BE2C (cell line): ENCODE results near the gene PHTF2.

Source experiments
- DNase-seq: peaks from one replicate; pipeline ENCODE4 v3.0.0-alpha.2; 2020
- H3K27me3 ChIP-seq: fragments of 250-450 bp; sonication (Bioruptor Pico); 2 replicates; pipeline ENCODE4 v1.5.1; 2020; ENCODE audit warnings: mild to moderate bottlenecking
- H3K36me3 ChIP-seq: fragments of 250-450 bp; sonication (Bioruptor Pico); 2 replicates; pipeline ENCODE4 v1.5.1; 2020; ENCODE audit warnings: mild to moderate bottlenecking
- H3K4me1 ChIP-seq: fragments of 250-450 bp; sonication (Bioruptor Pico); 2 replicates; pipeline ENCODE4 v1.5.1; 2020
- H3K4me3 ChIP-seq: 2 replicates; pipeline ENCODE4 v1.5.1; 2011; ENCODE audit warnings: low read depth, low read length
- H3K9me3 ChIP-seq: fragments of 250-450 bp; sonication (Bioruptor Pico); 2 replicates; pipeline ENCODE4 v1.5.1; 2020
- TF ChIP-seq, protein P1 (sequence below): IDR thresholded peaks from 2 replicates; pipeline ENCODE4 v1.5.1; 2012; ENCODE audit warnings: mild to moderate bottlenecking, low read depth, low read length

The PHTF2 gene

DNA sequence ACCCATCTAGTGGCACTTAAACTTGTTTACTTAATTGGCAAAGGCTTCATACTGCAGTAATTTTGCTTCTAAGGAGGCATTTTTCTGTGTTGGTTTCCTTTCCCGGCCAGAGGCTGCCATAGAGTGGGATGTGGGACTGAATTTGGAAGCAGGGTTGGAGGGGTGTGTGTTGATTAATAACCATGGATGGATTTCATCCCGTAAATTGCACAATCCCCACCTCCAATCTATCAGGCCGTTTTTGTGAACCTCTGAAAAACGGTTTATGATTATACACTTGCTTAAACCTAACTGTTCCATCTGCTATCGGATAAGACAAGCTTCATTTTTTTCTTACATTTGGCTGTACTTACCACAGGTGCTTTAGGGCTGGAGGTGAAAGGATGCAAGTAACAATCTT, 1.6 kb upstream of the PHTF2 start:
- Histone ChIP-seq H3K27me3 (no peaks in the 10 kb centered on the region), H3K9me3 (no peaks in the 10 kb centered on the region), H3K4me3 (peak overlapping the region; percentile 89), H3K4me1 (no peaks in the 10 kb centered on the region; the same call in 1 of the 2 replicates), H3K36me3 (no peaks in the 10 kb centered on the region; the same call in none of the 2 replicates)
- TF ChIP-seq, protein P1, sequence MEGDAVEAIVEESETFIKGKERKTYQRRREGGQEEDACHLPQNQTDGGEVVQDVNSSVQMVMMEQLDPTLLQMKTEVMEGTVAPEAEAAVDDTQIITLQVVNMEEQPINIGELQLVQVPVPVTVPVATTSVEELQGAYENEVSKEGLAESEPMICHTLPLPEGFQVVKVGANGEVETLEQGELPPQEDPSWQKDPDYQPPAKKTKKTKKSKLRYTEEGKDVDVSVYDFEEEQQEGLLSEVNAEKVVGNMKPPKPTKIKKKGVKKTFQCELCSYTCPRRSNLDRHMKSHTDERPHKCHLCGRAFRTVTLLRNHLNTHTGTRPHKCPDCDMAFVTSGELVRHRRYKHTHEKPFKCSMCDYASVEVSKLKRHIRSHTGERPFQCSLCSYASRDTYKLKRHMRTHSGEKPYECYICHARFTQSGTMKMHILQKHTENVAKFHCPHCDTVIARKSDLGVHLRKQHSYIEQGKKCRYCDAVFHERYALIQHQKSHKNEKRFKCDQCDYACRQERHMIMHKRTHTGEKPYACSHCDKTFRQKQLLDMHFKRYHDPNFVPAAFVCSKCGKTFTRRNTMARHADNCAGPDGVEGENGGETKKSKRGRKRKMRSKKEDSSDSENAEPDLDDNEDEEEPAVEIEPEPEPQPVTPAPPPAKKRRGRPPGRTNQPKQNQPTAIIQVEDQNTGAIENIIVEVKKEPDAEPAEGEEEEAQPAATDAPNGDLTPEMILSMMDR: no peak
- DNase-seq: no peak

DNA sequence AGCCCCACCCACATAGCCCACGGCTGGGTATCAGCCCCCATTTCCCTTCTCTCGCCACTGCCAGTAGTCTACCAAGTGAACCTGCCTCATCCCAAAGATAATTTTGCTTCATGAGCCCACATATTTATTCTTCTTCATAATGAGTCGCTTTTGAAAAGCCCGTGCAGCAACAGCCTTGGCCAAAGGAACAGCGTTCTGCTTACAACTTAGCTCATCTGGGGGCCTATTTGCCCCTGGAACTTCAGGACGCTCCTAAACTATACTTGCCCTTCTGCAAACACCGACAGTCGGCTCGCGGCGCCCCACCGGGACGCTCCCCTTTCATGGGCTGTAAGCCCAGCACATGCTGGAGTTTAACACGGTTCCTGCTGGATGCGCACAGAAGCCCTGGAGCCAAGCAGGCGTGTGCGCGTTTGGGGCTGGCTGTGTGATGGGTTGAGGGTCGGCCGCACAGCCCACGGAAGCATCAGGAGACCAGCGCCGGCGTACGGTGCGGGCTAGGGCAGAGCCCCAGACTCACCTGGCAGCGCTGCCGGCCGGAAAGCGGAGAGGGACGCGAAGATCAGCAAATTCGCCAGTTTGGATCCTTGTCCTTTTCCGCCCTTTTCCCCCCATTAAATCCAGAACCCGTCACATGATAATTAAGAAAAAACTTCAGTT, 709 bp upstream of the PHTF2 start:
- TF ChIP-seq, protein P1: no peak
- H3K4me1 ChIP-seq: no peaks in the 10 kb centered on the region; the same call in none of the 2 replicates

DNA sequence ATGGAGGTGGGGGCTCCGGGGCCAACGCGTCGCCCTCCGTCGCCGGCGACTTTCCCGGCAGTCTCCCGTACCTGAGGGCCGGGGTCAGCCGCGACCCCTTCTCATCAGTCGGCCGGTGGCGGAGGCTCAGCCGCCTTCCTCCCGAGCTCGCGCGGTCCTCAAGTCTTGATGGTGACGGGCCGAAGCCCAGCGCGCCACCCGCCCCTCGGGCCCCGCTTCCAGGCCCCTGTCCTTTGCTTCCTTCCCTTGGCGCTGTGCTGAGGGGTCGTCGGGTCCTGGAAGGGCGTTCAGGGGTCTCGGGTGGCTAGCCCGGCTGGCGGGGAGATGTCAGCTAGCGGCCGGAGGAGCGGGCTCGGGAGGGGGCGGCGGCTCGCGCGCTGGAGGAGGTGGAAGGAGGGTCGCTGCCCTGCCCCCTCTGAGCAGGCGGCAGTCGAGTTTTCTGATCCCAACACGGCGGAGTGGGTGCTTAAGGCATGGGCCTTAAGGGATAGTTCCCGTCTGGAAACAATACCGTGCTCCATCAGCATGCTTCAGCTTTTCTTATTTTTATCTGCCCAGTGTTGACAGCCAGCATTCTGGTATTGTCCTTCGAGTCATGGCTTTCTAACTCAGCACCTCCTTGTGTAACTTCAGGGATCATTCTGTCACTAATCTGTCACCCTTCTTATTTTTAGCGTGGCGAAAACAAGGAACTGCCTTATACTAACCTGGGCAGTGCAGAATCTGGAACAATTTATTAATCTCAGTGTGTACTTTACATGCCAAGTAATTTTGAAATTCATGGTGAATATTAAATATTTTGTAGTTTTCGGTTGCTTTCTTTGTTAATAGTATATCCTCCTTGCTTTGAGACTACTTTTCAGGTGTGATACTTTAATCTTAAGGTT, 748 bp downstream of the PHTF2 start:
- DNase-seq: peak; percentile 70
- no peaks in the 10 kb centered on the region for H3K27me3 ChIP-seq
- peak overlapping the region; percentile 89 for H3K4me3 ChIP-seq
- no peaks in the 10 kb centered on the region for H3K36me3 ChIP-seq
- TF ChIP-seq, protein P1: no peak
- no peaks in the 10 kb centered on the region; the same call in none of the 2 replicates for H3K4me1 ChIP-seq
- H3K9me3 ChIP-seq: no peaks in the 10 kb centered on the region

More for the DNA sequence above, 709 bp upstream of the PHTF2 start:
- Histone ChIP-seq H3K36me3 (no peaks in the 10 kb centered on the region; the same call in none of the 2 replicates), H3K9me3 (no peaks in the 10 kb centered on the region), H3K27me3 (no peaks in the 10 kb centered on the region), H3K4me3 (peak overlapping the region; percentile 89)
- peak; percentile 56 for DNase-seq

DNA sequence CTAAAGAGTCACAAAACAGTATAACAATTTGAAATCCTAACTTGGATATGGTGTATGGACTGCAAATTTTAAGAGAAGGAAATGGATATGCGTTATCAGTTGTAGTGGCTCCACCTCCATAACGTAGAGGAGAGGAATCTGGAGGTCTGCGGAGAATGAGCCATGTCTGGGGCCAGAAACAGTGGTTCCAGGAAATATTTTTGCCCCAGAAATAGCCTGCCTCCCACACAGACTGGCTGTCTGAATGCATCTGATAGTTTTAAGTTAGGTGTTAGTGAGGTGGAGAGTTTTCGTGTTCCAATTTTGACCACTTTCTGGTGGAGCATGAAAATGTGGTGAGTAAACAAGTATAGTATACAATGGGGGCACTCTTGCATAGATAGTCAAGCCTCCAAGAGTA, 1.6 kb downstream of the PHTF2 start:
- TF ChIP-seq, protein P1: no peak
- H3K9me3 ChIP-seq: no peaks in the 10 kb centered on the region
- no peaks in the 10 kb centered on the region for H3K36me3 ChIP-seq
- no peak for DNase-seq
- peak overlapping the region; percentile 89 for H3K4me3 ChIP-seq
- H3K4me1 ChIP-seq: no peaks in the 10 kb centered on the region; the same call in none of the 2 replicates
- no peaks in the 10 kb centered on the region for H3K27me3 ChIP-seq

DNA sequence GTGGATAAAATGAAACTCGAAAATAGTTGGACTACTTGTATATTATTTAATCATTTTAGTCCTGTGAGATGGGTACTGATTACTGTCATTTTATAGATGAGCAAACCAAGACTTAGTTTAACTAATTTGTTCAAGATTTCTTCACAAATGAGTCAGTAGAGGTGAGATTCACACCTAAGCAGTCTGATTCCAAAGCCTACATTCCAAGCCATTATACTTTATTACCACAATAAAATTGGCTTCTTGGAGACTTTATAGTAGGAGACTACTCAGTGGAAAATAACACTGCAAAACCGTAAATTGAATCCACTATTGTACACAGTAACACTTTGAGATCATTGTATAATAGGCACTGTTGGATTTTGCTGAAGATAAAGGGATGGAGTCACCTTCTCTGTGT, 2.2 kb downstream of the PHTF2 start:
- TF ChIP-seq, protein P1: no peak
- Histone ChIP-seq H3K4me1 (no peaks in the 10 kb centered on the region; the same call in none of the 2 replicates), H3K36me3 (no peaks in the 10 kb centered on the region), H3K27me3 (no peaks in the 10 kb centered on the region), H3K4me3 (no peak overlapping the region), H3K9me3 (no peaks in the 10 kb centered on the region)
- no peak for DNase-seq
